Stimulated activated CD8-positive, alpha-beta memory T cell treated with anti-CD3 and anti-CD28 coated beads, Interleukin-12 subunit alpha, Interleukin-12 subunit beta, amount 100 ng/mL, for 1 hour (primary cell): ENCODE data around the gene SPEG.

ENCODE experiments used
- DNase-seq: peaks from one replicate; pipeline ENCODE4 v3.0.0-alpha.2; 2020; ENCODE audit warnings: low read depth

The SPEG gene

DNA sequence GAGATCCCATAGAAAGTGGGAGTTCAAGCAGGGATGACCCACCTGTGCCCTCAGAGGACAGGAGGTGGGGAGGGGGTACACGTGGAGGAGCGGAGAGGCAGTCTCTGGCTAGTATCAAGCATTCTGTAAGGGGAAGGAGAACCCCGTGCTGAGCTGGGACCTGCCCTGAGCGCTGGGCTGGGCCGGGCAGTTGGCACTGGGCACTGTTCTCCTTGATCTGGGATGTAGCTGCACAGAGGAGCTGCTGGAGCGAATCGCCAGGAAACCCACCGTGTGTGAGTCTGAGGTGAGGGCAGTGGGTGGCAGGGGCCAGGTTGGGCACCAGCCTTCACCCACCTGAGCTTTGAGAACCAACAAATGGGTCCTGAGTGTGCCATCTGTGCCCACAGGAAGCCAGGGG, 44.3 kb downstream of the SPEG start:
- DNase-seq: no peak

DNA sequence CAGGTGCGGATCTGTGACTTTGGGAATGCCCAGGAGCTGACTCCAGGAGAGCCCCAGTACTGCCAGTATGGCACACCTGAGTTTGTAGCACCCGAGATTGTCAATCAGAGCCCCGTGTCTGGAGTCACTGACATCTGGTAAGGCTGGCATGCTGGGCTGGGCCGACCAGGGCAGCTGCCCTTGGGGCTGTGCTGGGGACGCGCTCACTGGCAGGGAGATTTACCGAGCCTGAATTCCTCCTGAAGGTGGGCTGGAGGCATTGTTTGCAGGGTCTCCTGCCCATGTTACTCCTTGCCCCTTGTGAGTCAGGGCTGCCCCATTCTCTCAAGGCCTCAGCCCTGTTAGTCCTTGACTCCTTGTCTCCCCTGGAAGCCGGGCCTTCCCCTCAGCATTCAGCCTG, 45.4 kb downstream of the SPEG start:
- DNase-seq: no peak

DNA sequence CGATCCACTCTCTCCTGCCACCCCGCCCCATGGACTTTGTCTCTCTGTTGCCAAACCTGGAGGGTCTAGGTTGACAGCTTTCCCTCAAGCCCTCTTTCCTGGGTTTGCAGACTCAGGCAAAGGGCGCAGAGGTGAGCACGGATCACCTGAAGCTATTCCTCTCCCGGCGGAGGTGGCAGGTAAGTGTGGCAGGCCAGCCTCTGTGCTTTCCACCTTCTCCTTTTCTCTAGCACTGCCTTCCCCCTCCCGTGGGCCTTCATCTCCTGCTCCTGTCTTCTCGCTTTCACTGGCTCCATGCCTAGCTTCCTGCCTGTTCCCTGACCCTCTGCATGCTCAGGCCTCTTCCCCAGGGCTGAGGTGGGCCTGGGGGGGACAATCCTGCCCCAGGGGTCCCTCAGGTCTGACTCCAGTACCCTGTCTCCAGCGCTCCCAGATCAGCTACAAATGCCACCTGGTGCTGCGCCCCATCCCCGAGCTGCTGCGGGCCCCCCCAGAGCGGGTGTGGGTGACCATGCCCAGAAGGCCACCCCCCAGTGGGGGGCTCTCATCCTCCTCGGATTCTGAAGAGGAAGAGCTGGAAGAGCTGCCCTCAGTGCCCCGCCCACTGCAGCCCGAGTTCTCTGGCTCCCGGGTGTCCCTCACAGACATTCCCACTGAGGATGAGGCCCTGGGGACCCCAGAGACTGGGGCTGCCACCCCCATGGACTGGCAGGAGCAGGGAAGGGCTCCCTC, 48.2 kb downstream of the SPEG start:
- no peak for DNase-seq

DNA sequence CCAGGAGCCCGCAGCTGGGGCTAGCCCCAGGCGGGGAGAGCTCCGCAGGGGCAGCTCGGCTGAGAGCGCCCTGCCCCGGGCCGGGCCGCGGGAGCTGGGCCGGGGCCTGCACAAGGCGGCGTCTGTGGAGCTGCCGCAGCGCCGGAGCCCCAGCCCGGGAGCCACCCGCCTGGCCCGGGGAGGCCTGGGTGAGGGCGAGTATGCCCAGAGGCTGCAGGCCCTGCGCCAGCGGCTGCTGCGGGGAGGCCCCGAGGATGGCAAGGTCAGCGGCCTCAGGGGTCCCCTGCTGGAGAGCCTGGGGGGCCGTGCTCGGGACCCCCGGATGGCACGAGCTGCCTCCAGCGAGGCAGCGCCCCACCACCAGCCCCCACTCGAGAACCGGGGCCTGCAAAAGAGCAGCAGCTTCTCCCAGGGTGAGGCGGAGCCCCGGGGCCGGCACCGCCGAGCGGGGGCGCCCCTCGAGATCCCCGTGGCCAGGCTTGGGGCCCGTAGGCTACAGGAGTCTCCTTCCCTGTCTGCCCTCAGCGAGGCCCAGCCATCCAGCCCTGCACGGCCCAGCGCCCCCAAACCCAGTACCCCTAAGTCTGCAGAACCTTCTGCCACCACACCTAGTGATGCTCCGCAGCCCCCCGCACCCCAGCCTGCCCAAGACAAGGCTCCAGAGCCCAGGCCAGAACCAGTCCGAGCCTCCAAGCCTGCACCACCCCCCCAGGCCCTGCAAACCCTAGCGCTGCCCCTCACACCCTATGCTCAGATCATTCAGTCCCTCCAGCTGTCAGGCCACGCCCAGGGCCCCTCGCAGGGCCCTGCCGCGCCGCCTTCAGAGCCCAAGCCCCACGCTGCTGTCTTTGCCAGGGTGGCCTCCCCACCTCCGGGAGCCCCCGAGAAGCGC, 49.1 kb downstream of the SPEG start:
- no peak for DNase-seq

DNA sequence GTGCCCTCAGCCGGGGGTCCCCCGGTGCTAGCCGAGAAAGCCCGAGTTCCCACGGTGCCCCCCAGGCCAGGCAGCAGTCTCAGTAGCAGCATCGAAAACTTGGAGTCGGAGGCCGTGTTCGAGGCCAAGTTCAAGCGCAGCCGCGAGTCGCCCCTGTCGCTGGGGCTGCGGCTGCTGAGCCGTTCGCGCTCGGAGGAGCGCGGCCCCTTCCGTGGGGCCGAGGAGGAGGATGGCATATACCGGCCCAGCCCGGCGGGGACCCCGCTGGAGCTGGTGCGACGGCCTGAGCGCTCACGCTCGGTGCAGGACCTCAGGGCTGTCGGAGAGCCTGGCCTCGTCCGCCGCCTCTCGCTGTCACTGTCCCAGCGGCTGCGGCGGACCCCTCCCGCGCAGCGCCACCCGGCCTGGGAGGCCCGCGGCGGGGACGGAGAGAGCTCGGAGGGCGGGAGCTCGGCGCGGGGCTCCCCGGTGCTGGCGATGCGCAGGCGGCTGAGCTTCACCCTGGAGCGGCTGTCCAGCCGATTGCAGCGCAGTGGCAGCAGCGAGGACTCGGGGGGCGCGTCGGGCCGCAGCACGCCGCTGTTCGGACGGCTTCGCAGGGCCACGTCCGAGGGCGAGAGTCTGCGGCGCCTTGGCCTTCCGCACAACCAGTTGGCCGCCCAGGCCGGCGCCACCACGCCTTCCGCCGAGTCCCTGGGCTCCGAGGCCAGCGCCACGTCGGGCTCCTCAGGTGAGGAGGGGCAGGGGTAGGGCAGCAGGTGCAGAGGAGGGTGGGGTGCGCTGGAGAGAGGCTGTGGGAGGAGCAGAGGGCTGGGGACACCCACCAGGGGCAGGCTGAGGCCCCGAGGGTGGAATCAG, 49.9 kb downstream of the SPEG start:
- DNase-seq: no peak

DNA sequence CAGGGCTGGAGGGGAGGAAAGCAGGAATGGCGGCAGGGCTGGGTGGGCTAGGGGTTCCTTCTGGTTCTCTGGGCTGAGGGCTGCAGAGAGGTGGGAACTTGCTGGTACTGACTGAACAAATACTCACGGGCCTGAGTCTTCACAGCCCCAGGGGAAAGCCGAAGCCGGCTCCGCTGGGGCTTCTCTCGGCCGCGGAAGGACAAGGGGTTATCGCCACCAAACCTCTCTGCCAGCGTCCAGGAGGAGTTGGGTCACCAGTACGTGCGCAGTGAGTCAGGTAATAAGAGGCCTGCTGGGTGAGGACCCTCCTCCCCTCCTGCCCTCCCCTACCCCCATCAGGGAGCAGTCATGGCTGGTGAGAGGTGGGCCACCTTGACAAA, 50.5 kb downstream of the SPEG start:
- no peak for DNase-seq

DNA sequence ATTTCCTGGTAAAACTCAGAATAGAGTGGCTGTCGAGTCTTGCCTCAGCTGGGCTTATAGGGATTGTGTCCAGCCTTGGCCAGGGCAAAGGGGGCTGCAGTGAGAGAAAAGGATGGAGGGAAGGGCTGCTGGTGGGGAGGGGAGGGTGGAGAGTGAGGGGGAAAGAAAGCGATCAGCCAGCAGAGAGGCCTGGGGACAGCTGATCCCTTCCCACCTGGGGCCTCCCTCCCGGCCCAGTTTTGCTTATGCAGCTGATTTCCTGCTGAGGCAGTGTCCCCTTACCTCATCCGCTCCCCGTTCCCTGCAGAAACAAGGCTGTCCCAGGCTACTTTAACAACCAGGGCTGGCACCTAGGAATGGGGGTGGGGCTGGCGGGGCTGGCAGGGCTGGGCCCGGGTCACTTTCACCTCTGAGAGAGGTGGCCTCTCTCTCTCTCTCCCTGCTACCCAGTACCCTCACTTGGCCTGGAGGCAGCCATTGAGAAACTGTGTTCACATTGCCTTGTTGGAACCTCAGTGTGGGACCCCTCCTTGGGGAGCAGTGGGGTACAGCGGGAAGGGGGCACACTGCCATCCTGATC, 51.8 kb downstream of the SPEG start:
- DNase-seq: no peak

DNA sequence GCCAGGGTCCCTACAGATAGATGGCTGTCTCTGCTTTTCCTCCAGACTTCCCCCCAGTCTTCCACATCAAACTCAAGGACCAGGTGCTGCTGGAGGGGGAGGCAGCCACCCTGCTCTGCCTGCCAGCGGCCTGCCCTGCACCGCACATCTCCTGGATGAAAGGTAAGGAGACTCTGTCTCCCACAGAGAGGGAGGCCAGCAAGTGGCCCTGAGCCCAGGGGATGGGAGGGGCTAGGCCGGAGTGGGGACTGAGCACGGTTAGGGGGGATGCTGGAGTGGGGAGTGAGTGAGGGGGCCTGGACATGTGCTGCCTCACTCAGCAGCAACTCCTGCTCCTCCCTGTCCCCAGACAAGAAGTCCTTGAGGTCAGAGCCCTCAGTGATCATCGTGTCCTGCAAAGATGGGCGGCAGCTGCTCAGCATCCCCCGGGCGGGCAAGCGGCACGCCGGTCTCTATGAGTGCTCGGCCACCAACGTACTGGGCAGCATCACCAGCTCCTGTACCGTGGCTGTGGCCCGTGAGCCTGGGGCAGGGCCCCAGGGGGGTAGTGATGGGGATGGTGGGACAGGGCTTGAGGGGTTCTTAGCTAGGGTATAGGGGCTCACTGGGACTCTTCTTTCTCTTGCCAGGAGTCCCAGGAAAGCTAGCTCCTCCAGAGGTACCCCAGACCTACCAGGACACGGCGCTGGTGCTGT, 53.7 kb downstream of the SPEG start:
- no peak for DNase-seq

DNA sequence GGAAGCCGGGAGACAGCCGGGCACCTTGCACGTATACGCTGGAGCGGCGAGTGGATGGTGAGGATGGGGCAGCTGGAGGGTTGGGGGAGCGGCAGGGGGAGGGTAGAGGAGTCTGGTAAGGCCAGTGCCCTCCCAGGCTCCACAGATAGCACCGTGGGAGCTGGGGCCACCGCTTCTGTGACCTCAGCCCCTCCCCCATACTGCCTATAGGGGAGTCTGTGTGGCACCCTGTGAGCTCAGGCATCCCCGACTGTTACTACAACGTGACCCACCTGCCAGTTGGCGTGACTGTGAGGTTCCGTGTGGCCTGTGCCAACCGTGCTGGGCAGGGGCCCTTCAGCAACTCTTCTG, 54.2 kb downstream of the SPEG start:
- no peak for DNase-seq

DNA sequence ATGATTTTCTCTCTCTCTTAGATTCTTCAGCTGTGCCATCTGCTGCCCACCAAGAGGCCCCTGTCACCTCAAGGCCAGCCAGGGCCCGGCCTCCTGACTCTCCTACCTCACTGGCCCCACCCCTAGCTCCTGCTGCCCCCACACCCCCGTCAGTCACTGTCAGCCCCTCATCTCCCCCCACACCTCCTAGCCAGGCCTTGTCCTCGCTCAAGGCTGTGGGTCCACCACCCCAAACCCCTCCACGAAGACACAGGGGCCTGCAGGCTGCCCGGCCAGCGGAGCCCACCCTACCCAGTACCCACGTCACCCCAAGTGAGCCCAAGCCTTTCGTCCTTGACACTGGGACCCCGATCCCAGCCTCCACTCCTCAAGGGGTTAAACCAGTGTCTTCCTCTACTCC, 54.7 kb downstream of the SPEG start:
- DNase-seq: no peak

DNA sequence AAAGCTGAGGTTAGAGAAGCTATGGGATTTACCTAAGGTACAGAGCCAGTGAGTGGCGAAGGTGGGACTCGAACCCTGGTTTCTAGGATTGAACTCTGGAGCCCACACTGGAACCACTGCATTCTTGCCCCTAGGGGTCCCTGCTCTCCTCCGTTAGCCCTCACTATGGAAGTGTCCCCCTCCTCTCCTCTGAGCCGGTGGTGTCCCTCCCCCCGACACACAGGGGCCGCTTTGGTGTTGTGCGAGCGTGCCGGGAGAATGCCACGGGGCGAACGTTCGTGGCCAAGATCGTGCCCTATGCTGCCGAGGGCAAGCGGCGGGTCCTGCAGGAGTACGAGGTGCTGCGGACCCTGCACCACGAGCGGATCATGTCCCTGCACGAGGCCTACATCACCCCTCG, 55.5 kb downstream of the SPEG start:
- DNase-seq: no peak

DNA sequence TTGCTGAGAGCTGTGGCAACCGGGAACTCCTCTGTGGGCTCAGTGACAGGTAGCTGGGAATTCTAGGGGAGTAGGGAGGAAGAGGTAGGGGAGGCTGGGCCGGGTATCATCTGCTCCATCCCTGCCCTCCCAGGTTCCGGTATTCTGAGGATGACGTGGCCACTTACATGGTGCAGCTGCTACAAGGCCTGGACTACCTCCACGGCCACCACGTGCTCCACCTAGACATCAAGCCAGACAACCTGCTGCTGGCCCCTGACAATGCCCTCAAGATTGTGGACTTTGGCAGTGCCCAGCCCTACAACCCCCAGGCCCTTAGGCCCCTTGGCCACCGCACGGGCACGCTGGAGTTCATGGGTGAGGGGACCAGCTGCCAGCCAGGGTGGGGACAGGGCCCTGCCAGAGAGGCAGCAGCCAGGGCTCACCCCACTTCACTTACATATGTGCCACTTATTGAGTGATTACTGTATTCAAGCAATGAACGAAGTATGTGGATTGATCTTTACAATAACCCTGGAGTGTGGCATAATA, 56.0 kb downstream of the SPEG start:
- no peak for DNase-seq

DNA sequence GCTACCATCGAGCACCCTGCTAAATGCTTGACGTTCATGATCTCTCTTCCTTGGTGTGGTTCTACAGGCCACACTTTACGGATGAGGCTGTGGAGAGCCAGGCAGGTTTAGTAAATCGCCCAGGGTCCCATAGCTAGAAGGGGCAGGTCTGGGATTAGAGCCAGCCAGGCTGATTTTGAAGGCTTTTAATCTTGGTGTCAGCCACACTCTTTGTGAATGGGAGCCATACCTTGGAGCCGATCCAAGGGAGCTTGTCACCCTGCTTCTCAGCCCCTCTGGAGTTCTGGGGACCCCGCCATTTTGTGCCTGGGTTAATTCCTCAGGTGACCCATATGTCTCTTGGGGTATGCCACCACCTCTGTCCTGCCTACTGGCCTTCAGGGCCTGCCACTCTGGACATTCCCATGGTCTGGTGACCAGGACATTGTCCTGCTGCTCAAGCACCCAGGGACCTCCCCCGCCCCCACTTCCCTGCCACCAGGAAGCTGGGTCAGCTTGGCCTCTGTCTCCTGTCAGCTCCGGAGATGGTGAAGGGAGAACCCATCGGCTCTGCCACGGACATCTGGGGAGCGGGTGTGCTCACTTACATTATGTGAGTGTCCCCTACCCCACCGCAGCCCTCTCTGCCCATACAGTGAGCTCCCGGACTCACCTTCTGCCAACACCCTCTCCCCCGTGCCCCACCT, 56.8 kb downstream of the SPEG start:
- DNase-seq: no peak

DNA sequence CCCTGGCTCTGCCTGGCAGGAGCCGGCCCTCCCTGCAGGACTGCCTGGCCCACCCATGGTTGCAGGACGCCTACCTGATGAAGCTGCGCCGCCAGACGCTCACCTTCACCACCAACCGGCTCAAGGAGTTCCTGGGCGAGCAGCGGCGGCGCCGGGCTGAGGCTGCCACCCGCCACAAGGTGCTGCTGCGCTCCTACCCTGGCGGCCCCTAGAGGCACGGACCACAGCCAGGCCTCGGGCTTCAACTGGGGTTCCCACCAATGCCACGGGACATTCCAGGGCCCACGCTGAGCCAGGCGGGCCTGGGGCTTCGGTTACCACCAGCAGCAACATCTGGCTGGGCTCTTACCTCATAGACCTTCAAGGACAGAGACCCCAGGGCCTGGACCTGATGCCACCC, 57.9 kb downstream of the SPEG start:
- no peak for DNase-seq

DNA sequence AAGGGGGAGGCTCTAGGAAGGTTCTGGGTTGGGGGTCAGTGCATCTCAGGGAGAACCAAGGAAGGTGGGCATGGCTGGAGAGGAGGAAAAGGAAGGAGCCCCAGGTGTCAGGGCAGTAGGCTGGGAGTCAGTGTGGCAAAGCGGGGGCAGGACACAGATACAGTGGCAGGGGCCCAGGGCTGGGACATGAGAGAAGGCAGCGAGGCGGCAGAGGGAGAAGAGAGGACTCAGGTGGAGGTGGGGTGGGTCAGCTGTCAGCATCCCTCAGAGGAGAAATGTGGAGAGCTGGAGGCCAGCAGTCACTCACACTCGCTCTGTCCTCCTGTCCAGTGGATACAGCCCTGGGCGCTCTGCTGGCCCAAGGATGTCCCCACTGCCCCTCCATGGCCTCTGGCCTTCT, 58.4 kb downstream of the SPEG start:
- no peak for DNase-seq

DNA sequence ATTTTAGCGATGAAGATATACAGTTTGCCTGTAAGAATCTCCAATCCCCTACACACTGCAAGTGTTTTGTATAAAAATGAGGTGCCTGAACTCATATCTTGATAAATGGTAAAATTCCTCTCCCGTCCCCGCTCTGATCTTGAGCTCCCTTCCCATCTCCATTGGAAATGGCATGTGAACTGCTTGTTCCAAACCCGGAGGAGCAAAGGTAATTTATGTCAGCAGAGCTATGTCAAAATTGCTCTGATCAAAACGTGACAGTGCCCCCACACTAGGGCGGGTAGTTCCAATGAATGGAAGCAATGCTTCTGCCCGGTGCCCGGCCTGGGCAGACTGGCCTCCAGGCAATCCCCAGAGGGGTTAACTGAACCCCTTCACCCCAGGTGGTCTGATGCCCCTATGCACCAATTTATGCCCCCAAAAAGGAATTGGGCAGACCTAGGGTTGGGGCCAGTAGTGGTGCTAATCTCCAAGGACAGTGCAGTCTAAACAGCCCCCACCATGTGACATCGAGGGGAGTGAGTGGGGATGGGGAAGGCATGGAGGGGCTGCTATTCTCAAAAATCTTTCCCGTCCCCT, 60.4 kb downstream of the SPEG start:
- DNase-seq: no peak

DNA sequence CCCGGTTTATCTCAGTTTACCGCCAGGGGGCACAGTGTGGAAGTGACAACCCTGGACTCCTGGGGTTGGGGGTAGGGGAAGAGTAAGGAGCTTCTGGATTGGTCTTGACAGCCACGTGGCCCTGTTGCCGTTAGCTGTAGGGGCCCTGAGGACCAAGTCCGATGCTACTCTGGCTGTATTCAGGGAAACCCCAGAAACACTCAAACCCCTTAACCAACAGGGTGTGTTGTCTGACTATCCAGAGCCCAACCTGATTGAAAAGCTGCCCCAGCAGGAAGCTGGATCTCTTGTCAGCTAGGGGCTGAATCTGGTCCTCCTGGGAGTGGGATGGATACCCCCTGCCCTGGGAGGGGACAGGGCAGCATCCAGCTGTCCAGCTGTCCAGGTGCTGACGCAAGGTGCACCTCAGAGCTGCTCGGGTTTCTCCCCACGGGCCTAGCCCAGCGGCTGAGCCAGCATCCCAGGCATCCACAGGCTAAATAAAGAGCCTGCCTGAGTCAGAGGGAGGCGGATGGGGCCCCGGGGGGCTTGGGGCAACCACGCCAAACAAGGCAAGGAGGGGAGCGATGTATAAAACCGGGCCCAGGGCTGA, 61.0 kb downstream of the SPEG start:
- DNase-seq: no peak

DNA sequence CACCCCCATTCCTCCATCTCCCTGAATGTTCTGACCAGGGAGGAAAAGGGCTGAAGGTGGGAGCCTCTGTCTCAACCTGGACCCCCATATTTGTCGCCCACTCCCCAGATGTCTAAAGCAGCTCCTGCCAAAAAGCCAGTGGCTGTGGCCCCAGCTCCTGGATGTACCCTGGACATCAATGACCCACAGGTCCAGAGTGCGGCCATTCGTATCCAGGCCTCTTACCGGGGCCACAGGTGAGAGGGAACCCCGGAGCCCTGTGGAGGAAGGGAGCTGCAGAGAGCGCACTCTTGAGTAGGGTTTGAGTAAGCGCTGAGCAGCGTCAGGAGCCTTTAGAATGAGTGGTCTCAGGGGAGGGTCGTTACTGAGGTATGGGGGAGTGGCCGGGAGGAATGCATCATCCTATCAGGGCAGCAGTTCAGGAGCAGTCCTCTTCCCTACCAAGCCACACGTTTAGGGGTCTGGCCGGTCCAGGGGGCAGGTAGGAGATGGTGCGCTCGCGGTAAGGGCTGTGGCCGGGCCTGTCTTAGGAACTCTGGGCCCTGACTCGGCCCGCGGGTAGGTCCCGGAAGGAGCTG, 61.7 kb downstream of the SPEG start:
- DNase-seq: no peak

DNA sequence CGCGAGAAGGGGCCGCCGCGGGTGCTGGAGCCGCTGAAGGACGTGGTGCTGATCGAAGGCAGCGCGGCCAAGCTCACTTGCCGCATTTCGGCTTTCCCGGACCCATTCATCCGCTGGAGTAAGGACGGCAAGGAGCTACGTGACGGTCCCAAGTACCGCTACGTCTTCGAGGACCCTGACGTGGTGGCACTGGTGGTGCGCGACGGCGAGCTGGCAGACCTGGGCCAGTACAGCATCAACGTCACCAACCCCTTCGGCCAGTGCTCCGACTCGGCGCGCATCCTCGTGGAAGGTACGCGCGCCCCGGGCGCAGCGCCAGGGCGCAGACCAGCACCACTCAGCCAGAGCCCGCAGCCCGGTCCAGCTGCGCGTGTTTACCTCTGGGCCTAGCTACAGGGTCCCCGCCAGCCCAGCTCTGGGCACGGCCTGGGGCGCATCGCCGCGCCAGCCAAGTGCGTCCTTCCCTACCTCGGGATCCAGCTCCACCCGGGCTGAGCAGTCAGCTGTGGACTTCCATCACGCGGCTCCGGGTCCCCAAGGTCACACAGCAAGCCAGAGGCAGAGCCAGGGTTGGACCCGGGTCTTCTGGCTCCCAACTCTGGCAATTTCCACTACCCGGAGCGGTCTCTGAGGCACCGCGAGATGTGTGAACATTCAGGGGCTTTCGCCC, 62.3 kb downstream of the SPEG start:
- DNase-seq: no peak
